Vagina (tissue), 2 donors: ENCODE results near the gene ZP1.

ENCODE experiments used
- POLR2AphosphoS5 ChIP-seq, 2 donors: sonication (generic); formaldehyde crosslinking; IDR thresholded peaks; one replicate each; pipeline ENCODE4 v1.9.0; 2017; ENCODE audit warnings: antibody characterized with exemption in 2 of 2, mild to moderate bottlenecking in 2 of 2, low read depth in 1 of 2; ENCODE audit not compliant: insufficient read depth in 1 of 2
- TF ChIP-seq, protein P1 (sequence below), 3 experiments: fragments of 450-650 bp in 2 of 3; fragments of 200-600 bp in 1 of 3; sonication (generic) in 1 of 3; IDR thresholded peaks; one replicate each; pipeline ENCODE4 v1.5.1; 2017 to 2019; ENCODE audit warnings: antibody characterized with exemption in 3 of 3, mild to moderate bottlenecking in 2 of 3, moderate library complexity in 2 of 3

DNA sequence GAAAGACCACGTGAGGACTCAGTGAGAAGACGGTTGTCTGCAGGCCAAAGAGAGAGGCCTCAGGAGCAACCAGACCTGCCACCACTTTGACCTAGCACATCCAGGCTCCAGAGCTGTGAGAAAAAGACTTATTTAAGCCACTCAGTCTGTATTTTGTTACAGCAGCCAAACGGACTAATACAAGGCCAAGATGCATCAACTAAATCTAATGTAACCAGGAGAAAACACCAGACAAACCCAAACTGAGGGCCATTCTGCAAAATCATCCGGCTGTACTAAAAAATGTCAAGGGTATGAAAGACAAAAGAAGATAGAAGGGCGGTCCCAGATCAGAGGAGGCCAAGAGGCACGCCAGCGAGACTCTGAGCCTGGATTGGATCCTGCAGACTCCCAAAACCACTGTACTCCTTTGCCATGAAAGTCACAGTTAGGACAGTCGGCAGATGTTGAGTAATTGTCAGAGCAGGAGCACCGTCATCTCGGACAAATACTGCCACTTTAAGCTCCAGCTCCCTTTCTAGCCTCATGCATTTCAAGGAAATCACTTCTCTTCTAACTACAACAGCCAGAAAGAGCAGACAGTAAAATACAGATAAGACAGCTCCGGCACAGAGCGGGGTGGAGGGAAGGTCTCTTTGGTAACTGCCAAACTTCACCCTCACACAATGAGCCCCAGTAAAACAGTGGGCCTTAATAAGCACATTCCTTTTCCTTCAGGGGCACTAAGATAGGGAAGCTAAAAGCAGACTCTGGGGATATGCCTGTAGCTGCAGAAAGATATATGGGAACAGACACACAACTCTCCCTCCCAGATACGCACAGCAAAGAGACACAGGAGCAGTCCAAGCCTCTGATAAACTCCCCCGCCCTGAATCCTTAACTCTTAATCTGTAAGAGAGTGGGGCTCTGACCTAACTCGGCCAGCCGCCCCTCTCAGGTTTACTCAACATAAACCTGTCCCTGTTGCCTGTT, 3.5 kb upstream of the ZP1 start:
- TF ChIP-seq, protein P1, sequence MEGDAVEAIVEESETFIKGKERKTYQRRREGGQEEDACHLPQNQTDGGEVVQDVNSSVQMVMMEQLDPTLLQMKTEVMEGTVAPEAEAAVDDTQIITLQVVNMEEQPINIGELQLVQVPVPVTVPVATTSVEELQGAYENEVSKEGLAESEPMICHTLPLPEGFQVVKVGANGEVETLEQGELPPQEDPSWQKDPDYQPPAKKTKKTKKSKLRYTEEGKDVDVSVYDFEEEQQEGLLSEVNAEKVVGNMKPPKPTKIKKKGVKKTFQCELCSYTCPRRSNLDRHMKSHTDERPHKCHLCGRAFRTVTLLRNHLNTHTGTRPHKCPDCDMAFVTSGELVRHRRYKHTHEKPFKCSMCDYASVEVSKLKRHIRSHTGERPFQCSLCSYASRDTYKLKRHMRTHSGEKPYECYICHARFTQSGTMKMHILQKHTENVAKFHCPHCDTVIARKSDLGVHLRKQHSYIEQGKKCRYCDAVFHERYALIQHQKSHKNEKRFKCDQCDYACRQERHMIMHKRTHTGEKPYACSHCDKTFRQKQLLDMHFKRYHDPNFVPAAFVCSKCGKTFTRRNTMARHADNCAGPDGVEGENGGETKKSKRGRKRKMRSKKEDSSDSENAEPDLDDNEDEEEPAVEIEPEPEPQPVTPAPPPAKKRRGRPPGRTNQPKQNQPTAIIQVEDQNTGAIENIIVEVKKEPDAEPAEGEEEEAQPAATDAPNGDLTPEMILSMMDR (IDR thresholded peaks at IDR 0.05) = no peak
- no peak for TF ChIP-seq POLR2AphosphoS5 (IDR thresholded peaks at IDR 0.05; ENCODE audit: insufficient read depth in 1 of 2, low read depth in 1 of 2)
